HG02981 (cell line): ENCODE results near the gene PRG3.
A peak's percentile ranks its signal among the peaks of the same experiment; 100 is the strongest.
"Not testable (repeated sequence)": the region's sequence is repeated elsewhere in the genome, so short reads cannot be mapped to it uniquely, and the experiment has no call there.

Experiments
- ATAC-seq: cut with Tn5 transposase; IDR thresholded peaks from one replicate; pipeline ENCODE4 v1.9.1; 2021; ENCODE audit warnings: mild to moderate bottlenecking, moderate library complexity; ENCODE audit not compliant: unreplicated experiment

Gene PRG3

DNA sequence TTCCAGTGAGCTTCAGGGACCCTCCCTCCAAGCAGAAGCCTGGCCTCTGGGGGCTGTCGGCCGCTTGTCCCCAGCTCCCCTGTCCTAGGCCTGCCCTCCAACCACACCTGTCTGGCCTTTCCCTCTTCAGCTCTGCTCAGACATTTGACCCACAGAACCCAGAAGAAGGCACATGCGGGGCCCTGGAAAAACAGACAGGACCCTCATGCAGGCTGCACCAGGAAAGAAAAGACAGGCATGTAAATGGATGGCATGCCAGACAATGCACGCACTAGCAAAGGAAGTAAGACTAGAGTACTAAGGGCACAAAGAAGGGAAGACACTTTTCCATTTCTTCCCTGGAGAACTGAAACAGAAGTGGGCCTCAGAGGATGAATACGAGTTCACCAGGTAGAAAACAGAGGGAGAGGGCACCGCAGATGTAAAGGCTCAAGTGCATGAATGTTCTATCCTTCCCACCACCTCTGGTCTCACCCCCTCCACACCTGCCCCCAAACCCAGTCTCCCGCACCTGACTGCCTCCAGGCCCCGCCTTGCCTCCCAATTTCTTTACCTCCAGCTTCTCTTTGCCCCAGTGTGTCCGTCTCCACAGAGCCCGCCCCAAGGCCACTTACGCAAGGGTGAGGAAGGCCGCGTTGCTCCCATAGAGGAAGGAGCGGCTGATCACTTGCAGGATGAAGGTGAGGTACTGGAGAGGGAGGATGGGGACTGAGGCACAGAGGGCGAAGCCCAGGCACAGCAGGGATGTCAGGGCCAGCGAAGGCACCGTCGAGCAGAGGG lies 28.6 kb upstream of the PRG3 start:
- no peak for ATAC-seq

DNA sequence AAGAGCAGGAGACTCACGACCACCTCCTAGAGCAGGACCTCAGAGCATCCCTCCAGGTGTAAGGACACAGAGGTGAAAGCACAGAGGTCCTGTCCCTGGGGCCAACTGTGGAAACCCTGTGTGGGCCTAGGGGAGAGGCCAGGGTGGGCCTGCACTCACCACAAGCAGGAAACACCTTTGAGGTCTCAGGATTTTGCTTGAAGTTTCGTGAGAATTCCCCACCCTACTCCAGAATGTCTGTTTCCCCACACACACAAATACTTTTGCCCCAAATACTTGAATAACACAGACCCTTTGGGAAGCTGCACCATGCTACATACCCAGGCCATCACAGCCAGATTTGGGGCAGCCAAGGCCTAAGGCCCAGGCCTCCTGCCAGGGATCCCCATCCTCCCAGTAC lies 27.8 kb upstream of the PRG3 start:
- ATAC-seq: no peak

DNA sequence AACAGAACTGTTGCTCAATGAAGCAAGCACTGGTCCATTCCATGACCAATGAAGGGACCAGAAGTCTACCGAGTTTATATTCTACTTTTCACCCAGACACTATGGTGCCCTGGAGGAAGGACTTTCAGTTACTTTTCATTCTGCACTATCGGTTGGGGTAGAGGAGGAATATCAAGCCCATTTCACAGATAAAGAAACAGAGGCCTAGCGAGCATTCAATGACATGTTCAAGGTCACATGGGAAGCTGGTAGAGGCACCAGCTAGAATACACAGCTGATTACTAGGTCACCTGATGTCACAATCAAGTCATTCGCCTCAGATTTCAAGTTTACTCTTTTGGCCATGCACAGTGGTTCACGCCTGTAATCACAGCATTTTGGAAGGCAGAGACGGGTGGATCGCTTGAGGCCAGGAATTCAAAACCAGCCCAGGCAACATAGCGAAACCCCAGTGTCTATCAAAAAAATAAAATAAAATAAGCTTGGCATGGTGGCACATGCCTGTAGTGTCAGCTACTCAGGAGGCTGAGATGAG lies 27.1 kb upstream of the PRG3 start:
- no peak for ATAC-seq

DNA sequence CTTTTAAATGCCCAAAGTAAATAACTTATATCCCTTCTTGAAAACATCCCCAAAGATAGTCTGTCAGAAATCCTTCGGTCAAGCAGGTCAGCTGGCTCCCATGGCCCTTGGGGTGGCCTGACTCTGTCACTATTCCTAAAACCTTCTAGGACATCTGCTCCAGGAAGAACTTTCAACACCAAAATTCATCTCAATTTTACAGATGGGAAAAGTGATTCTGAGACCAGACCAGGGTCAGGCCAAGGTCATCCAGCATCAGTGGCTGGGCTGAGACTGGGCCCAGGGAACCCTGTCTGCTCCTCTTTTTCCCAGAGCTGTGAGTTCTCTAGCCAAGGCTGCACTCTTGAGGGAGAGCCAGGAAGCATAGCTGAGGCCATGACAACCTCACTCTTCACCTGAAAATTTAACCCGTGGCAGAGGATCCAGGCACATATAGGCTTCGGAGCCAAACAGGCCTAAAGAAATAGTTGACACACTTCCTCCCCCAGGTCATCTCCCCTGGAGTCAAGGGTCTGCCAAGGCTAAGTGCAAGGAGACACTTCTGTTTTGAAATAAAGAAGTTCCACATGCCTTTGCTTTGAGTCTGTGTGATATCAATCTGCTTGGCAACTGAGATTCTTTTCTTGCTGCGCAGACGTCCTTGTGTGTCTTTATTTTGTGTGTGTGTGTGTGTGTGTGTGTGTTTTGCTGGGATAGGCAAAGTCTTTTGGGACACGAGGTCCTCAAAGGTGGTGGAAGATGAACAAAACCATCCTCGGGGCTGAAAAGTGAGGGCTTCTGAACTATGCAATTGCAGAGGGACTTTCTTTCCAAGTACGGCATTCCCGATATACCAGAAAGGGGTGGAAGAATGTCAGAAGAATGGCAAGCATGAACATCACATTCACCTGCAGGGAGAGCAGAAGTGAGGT lies 26.3 kb upstream of the PRG3 start:
- ATAC-seq: no peak

DNA sequence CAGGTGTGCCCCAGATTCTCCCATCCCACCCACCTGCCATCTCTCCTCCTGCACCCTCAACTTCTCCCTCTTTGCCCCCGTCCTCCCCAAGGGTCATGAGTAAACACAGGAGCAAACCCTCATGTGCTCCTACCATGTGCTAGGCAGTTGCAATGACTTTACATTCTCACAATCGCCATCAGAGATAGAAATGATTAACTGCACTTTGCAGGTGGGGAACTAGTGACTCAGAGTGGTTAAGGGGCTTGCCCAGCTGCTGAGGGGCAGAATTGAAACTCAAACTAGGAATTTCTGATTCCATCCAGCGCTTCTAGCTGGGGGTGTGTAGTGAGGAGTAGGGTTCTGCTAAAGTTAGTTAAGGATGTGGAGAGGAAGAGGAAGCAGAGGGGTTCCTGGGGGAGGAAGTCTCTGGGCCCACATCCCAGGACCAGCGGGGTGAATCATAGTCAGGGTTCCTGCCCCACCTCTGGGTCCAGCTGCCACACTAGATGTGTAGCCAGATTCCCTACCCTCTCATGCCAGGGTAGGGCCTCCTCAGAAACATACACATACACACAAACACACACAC lies 25.5 kb upstream of the PRG3 start:
- ATAC-seq: peak; percentile 91

DNA sequence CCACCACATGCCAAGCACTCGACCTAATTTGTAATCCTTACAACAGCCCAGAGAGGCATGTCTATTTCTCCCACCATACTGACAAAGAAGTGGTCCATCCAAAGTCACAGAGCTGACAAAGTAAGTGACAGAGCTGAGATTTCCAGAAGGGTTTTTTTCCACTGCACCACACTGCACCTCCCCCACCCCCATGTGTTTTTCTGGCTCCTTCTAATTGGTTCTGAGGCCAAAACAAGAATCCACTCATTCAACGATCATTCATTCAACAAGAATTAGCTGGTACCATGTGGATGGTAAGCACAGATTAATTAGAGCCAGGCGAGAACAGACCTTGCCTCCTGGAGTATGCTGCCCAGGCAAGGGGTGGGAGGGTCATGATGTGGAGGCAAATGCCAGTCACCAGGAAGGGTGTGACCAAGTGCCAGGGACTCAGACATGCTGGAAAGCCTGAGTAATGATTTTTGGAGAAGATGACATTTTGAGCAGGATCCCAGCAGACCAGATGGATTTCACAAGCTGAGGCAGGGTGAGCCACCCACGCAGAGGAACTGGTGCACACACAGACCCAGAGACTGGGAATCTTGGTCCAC lies 24.4 kb upstream of the PRG3 start:
- ATAC-seq: no peak

DNA sequence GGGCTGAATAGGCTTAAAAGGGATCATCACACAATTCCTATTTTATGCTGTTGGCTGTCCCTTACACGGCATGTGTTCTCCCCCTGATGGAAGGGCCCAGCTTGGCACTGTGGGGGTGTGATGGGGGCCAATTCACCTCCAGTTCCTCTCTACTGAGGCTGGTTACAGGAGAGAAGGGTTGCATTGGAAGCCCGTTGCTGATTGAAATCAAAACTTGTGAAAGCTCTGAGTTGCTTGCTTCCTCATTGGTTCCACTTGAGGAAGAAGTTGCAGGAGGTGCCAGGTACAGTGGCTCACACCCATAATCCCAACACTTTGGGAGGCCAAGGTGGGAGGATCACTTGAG lies 22.8 kb upstream of the PRG3 start:
- ATAC-seq: no peak

DNA sequence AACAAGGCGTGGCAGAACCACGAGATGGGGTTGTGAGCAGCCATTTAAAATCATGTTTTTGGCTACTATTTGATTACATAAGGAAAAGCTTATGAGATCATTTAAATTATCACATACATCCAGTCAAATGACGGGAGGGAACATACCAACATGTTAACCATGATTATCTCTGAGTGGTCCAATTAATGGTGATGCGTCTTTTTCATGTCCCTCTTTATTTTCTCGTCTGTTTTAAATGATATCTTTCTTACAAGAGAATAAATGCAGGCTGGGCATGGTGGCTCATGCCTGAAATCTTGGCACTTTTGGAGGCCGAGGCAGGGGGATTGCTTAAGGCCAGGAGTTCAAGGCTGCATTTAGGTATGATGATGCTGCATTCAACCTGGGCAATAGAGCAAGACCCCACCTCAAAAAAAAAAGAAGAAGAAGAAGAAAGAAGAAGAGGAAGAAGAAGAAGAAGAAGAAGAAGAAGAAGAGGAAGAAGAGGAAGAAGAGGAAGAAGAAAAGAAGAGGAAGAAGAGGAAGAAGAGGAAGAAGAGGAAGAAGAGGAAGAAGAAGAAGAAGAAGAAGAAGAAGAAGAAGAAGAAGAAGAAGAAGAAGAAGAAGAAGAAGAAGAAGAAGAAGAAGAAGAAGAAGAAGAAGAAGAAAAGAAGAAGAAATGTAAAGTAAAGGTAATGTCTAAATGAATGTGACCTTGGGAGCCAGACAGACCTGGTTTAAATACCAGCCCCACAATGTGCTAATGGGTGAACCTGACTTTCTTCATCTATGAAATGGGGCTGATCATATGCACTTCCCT lies 22.3 kb upstream of the PRG3 start:
- not testable (repeated sequence) for ATAC-seq

DNA sequence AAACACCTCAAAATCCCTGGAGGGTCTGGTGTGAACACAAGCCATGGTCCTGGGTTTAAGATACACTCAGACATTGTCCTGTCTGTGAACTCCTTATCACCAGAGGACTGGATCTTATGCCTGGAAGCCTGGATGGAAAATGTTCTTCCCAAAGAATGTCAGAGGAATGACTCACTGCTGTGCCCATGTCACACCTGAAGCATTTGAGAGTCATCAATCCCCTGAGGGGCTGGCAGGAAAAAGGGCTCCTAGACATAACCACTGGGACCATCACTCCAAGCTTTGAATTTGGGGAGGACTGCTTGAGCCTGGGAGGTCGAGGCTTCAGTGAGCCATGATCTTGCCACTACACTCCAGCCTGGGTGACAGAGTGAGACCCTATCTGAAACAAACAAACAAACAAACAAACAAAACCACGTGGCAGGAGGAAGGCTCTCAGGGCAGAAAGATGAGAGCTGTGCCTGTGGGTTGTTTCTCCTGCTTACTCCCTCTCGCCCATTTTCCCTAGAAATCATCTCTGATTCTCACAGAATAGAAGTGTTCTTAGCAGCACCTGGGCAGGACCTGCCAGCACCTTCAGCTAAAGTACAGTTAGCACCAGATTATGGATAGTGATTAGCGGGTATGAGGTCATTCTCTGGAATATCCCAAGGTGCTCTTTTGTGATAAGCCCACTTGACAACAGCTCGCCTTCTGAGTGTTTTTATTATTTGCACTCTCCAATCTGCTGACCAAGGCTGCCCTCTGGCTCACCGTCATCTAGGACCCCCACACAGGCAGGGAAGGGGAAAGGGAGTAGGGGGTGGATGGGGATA lies 21.4 kb upstream of the PRG3 start:
- no peak for ATAC-seq

DNA sequence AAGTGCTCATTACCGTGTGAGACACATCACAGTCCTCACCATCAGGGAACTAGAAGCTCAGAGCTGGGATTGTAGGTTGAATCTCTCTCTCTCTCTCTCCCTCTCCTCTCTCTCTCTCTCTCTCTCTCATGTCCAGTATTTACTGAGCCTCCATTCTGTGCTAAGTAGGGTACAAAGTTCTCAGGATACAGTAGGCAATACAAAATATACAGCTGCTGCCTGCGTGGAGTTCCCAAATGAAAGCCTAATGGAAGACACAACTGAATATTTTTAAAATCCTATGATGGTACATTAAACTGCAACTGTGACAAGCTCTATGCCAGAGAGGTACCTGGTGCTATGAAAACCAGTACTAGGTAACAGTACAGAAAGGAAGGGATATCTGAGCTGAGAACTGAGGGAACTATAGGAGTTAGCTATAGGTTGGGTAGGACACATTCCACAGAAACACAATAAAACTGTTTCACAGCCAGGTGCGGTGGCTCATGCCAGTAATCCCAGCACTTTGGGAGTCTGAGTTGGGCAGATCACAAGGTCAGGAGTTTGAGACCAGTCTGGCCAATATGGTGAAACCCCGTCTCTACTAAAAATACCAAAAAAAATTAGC lies 19.1 kb upstream of the PRG3 start:
- no peak for ATAC-seq

DNA sequence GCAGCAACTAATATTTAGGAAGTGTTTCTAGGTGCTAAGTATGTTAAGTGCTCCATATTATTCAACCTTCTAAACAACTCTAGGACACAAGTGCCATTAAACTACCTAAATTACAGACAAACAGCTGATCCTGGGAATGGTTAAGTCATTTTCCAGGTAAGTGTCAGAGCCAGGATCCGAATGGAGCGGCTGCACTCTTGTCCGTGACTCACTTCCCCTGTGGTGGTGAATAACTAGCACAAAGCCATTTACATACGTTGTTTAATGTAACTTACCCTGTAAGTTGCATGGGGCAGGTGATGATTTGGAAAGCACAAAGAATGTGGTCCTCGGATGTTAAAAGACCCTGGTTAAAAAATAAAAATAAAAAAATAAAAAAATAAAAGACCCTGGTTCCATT lies 18.3 kb upstream of the PRG3 start:
- ATAC-seq: no peak

DNA sequence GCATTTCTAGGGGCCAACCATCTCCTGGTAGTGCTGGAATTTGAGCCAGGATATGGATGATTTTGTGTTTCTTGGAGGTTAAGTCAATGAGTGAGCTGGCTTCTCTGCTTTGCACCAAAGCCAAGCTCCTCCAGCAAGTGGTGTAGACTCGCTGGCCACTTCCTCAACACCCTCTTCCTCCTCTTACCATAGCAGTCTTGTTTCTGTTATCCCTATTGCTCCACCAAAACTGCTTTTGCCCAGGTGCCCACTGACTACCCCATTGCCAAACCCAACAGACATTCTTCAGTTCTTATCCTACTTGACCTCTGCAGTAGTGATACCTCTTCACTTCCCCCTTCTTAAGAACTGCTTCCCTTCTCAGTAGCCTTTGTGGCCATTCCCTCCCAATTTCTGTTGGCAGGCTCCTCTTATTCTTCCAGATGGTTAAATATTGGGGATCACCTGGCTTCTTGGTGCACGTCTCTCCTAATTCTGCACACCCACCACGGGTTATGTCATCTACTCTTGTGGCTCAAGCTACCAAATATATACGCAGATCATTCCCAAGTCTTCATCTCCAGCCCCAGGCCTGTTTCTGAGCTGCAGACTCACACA lies 16.5 kb upstream of the PRG3 start:
- no peak for ATAC-seq

DNA sequence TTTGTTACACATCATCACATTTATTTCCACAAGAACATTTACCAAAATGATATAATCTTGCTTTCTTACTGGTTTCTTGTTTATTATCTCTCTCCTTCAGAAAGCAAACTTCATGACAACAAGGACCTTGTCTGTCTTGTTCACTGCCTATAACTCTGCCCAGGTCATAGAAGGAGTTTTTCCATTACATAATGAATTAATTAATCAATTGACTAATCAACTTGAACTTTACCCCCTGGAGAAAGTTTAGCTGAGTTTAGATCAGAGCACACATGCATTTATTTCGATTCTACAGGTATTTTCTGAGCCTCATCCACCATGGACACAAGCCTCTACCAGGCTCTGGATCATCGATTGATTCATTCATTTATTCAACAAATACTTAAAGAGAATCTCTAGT lies 15.8 kb upstream of the PRG3 start:
- no peak for ATAC-seq

DNA sequence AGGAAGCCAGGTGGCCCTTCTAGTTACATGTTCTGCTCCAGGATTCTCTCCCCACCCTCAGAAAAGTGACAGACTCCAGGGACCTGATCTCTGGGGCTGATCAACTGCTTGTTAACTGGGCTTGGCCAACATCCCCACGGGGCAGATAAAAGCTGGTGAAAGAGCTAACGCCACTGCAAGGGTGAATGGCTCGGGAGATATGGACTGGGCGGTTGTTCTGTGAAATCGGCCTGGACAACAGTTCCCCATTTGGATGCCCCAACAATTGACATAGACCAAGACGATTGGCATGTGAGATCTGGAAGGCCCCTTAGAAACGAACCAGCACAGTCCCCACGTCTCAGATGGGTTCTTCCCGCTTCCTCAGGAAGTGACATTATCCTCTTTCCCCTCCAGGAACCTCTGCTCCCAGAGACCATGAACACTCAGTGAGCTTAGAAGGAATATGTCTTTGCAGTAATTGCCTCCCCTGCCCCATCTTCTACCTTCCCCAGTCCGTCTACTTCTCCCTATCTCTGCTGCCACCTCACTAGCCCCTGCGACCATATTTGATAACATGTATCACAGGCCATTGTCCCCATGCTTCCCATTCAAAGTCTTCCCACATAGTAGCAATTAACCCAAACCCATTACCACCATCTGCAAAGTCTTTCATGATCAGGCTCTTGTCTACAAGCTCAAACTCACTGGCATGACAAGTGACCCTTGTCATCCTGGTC lies 15.1 kb upstream of the PRG3 start:
- no peak for ATAC-seq

DNA sequence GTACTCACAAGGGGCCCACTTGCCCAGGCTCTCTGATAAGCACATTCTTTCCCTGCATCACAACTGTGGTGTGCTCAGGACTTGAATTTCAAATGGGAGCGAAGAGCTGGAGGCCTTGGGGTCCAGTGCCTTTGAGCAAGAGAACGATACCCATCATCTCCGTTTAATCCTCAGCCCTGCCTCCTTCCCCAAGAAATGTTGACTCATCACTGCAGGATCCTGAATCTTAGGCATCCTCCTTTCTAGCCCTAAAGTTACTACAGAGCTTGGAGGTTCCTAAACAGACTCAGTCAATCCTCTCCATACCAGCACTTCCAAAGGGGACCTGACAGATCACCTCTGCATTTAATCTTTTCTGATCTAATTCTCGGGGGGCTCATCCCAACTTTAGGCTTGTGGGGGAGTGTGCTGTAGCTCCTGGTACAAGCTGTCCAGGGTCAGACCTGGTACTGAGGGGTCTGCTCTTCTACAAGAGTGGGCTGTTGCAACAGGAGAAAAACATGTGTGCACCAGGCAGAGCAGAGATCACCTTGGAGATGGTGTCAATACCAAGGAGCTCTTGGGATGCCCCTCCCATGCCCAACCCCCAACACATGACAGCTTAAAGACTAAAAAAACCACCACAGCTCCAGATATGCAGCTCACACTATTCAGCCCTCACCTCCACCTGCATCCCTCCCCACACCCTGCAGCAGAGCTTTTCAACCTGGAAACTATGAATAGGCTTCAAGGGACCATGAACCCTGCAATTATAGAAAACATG lies 13.4 kb upstream of the PRG3 start:
- ATAC-seq: no peak

DNA sequence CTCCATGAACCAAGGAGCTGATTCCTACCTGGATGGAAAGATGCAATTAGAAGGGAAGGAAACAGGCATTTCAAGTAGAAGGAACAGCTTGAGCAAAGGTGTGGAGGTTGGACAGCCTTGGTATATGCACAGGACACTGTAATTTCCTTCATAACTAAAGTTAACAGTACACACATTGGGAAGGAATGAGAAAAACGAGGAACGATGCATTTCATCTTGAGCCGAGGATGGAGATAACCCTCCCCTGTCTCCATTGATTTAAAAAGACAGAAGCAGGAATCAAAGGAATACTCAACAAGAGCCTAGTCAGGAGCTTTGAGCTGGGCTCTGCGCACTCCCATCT lies 11.8 kb upstream of the PRG3 start:
- no peak for ATAC-seq

DNA sequence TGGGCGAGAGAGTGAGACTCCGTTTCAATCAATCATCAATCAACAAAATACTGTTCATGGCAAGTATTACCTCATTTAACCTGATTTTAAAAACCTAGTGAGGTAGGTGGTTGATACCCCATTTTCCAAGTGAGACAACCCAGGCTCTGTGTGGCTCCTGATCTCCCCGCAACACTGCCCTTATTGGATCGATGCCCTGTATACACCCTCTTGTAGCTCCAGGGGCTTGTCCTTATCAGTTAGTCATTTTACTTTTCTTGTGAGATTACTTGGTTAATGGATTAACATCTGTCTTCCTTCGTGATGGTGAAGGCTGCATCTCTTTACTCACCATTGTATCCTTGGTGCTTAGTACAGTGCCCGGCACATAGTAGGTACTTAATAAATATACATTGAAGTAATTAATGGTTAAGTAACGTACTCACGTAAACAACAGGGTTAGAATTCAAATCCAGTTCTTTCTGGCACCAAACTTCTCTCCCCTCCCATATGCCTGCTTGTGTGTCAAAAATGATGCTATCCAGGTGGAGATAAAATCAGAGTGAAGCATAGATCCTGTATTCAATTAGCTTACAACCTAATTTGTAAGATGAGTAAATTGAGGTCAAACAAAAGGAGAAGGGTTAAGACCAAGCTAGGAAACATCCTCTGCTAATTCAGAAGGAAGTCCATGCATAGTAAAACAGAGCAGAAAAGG lies 11.3 kb upstream of the PRG3 start:
- ATAC-seq: no peak
